IPS DF 6.9 (cell line): ENCODE data around the gene CALM3.
"Not testable (repeated sequence)": the region's sequence is repeated elsewhere in the genome, so short reads cannot be mapped to it uniquely, and the experiment has no call there.

Experiments used
- DNase-seq: peaks from one replicate; pipeline ENCODE4 v3.0.0-alpha.2; 2013; ENCODE audit warnings: low read depth, low spot score
- H3K27ac ChIP-seq: one replicate; pipeline ENCODE4 v1.5.1; 2013; ENCODE audit warnings: low read length, control low read depth
- H3K27me3 ChIP-seq: 2 replicates; pipeline ENCODE4 v1.6.1; 2013; ENCODE audit warnings: mild to moderate bottlenecking, low read length; ENCODE audit not compliant: control insufficient read depth, insufficient read depth
- H3K36me3 ChIP-seq: 2 replicates; pipeline ENCODE4 v1.6.1; 2013; ENCODE audit warnings: low read length; ENCODE audit not compliant: control insufficient read depth, insufficient read depth
- H3K4me1 ChIP-seq: 2 replicates; pipeline ENCODE4 v1.6.1; 2013; ENCODE audit warnings: low read length; ENCODE audit not compliant: control insufficient read depth, insufficient read depth
- H3K4me3 ChIP-seq: 2 replicates; pipeline ENCODE4 v1.5.1; 2013; ENCODE audit warnings: mild to moderate bottlenecking, low read length
- H3K9me3 ChIP-seq: 2 replicates; pipeline ENCODE4 v1.6.1; 2013; ENCODE audit warnings: low read length, inconsistent platforms; ENCODE audit not compliant: control insufficient read depth, insufficient read depth
- WGBS: extraction: QIAGEN DNeasy Blood & Tissue Kit; methylation state at CpG from one replicate; pipeline ENCODE4 v1.1.7; 2013; ENCODE audit warnings: mixed read lengths, missing lambda C conversion rate; ENCODE audit not compliant: insufficient read length, insufficient coverage; 5-methylcytosine and 5-hydroxymethylcytosine counted together

The CALM3 gene

GRCh38 chr19:46626446-46626845, 25.3 kb downstream of the CALM3 start:
- Histone ChIP-seq H3K4me3 (no peak overlapping the region), H3K4me1 (peaks cover 3% of the 10 kb centered on the region), H3K27me3 (no peaks in the 10 kb centered on the region), H3K36me3 (no peaks in the 10 kb centered on the region), H3K27ac (no peak overlapping the region), H3K9me3 (no peaks in the 10 kb centered on the region)
- no CpG with 5 or more reads among the region's 14 CpGs for WGBS
- no peak for DNase-seq

GRCh38 chr19:46628970-46629369, 27.8 kb downstream of the CALM3 start:
- H3K27ac ChIP-seq, H3K4me1 ChIP-seq, H3K9me3 ChIP-seq, H3K4me3 ChIP-seq, H3K36me3 ChIP-seq, DNase-seq, H3K27me3 ChIP-seq: not testable (repeated sequence)
- no CpG with 5 or more reads among the region's 7 CpGs for WGBS

GRCh38 chr19:46629546-46630025, 28.5 kb downstream of the CALM3 start:
- no peaks in the 10 kb centered on the region; the same call in 1 of the 2 replicates for H3K27me3 ChIP-seq
- no peak overlapping the region for H3K27ac ChIP-seq
- WGBS = no CpG with 5 or more reads among the region's 15 CpGs
- peaks cover 6% of the 10 kb centered on the region for H3K4me1 ChIP-seq
- no peak for DNase-seq
- H3K4me3 ChIP-seq = no peak overlapping the region
- no peaks in the 10 kb centered on the region for H3K36me3 ChIP-seq
- no peaks in the 10 kb centered on the region for H3K9me3 ChIP-seq

- no peak for DNase-seq
- Histone ChIP-seq H3K4me3 (no peak overlapping the region), H3K36me3 (no peaks in the 10 kb centered on the region), H3K9me3 (no peaks in the 10 kb centered on the region), H3K27me3 (peaks cover 6% of the 10 kb centered on the region; the same call in 1 of the 2 replicates), H3K27ac (no peak overlapping the region), H3K4me1 (peaks cover 6% of the 10 kb centered on the region)
- WGBS = no CpG with 5 or more reads among the region's 14 CpGs
Observed at GRCh38 chr19:46630586-46631205, 29.6 kb downstream of the CALM3 start.

GRCh38 chr19:46631481-46631880, 30.4 kb downstream of the CALM3 start:
- Histone ChIP-seq H3K4me3 (no peak overlapping the region), H3K27me3 (peaks cover 10% of the 10 kb centered on the region; the same call in 1 of the 2 replicates), H3K4me1 (peaks cover 8% of the 10 kb centered on the region), H3K9me3 (no peaks in the 10 kb centered on the region), H3K27ac (no peak overlapping the region), H3K36me3 (no peaks in the 10 kb centered on the region)
- WGBS = no CpG with 5 or more reads among the region's 6 CpGs
- DNase-seq = no peak

- no peak overlapping the region for H3K4me3 ChIP-seq
- no peaks in the 10 kb centered on the region for H3K36me3 ChIP-seq
- WGBS = no CpG with 5 or more reads among the region's 3 CpGs
- no peak overlapping the region for H3K27ac ChIP-seq
- no peaks in the 10 kb centered on the region for H3K9me3 ChIP-seq
- H3K27me3 ChIP-seq = peaks cover 18% of the 10 kb centered on the region; the same call in 1 of the 2 replicates
- no peak for DNase-seq
- peaks cover 8% of the 10 kb centered on the region for H3K4me1 ChIP-seq
Observed at GRCh38 chr19:46633130-46633529, 32.0 kb downstream of the CALM3 start.

GRCh38 chr19:46634045-46634655, 33.0 kb downstream of the CALM3 start:
- Histone ChIP-seq H3K9me3 (no peaks in the 10 kb centered on the region), H3K4me1 (peaks cover 8% of the 10 kb centered on the region), H3K4me3 (peak overlapping the region; percentile 51; the same call in 1 of the 2 replicates), H3K27me3 (peaks cover 19% of the 10 kb centered on the region; the same call in 1 of the 2 replicates), H3K27ac (no peak overlapping the region), H3K36me3 (no peaks in the 10 kb centered on the region)
- no CpG with 5 or more reads among the region's 38 CpGs for WGBS
- no peak for DNase-seq

GRCh38 chr19:46634656-46635218, 33.6 kb downstream of the CALM3 start:
- Histone ChIP-seq H3K36me3 (no peaks in the 10 kb centered on the region), H3K27ac (no peak overlapping the region), H3K27me3 (peaks cover 19% of the 10 kb centered on the region; the same call in 1 of the 2 replicates), H3K4me1 (peaks cover 8% of the 10 kb centered on the region), H3K4me3 (peak overlapping the region; percentile 51; the same call in 1 of the 2 replicates), H3K9me3 (no peaks in the 10 kb centered on the region)
- WGBS = no CpG with 5 or more reads among the region's 23 CpGs
- no peak for DNase-seq

- Histone ChIP-seq H3K27me3 (peaks cover 19% of the 10 kb centered on the region; the same call in 1 of the 2 replicates), H3K9me3 (no peaks in the 10 kb centered on the region), H3K36me3 (no peaks in the 10 kb centered on the region), H3K4me1 (peaks cover 5% of the 10 kb centered on the region; the same call in 1 of the 2 replicates), H3K4me3 (peak within 1 kb of the TSS; percentile 51; the same call in 1 of the 2 replicates), H3K27ac (no peak within 1 kb of the TSS)
- no peak for DNase-seq
- WGBS = no CpG with 5 or more reads among the region's 34 CpGs
Observed at GRCh38 chr19:46635920-46636761, 35.0 kb downstream of the CALM3 start, which contains the start of gene GNG8. Gene GNG8, minus strand, starts transcription at chr19:46636202. Its CDS starts 1,520 bp downstream, at chr19:46634682.

GRCh38 chr19:46637224-46637623, 36.1 kb downstream of the CALM3 start:
- WGBS = no CpG with 5 or more reads among the region's 14 CpGs
- H3K4me3 ChIP-seq = no peak overlapping the region
- no peak for DNase-seq
- peaks cover 5% of the 10 kb centered on the region; the same call in 1 of the 2 replicates for H3K4me1 ChIP-seq
- H3K36me3 ChIP-seq = no peaks in the 10 kb centered on the region
- peaks cover 19% of the 10 kb centered on the region; the same call in 1 of the 2 replicates for H3K27me3 ChIP-seq
- no peaks in the 10 kb centered on the region for H3K9me3 ChIP-seq
- no peak overlapping the region for H3K27ac ChIP-seq
